DOHH2 (cell line): ENCODE results near the gene MEI4.

ENCODE experiments used
- EZH2phosphoT487 ChIP-seq: fragments of 200-600 bp; sonication (generic); IDR thresholded peaks from 2 replicates; pipeline ENCODE4 v1.6.1; 2017; ENCODE audit warnings: borderline replicate concordance, mild to moderate bottlenecking, antibody characterized with exemption, low read length, moderate library complexity, mixed read lengths
- TF ChIP-seq, protein P1 (sequence below): fragments of 200-600 bp; sonication (generic); IDR thresholded peaks from one replicate; pipeline ENCODE4 v1.5.1; 2014; ENCODE audit warnings: antibody characterized with exemption, mild to moderate bottlenecking, low read depth, low read length; ENCODE audit not compliant: poor library complexity, severe bottlenecking

DNA sequence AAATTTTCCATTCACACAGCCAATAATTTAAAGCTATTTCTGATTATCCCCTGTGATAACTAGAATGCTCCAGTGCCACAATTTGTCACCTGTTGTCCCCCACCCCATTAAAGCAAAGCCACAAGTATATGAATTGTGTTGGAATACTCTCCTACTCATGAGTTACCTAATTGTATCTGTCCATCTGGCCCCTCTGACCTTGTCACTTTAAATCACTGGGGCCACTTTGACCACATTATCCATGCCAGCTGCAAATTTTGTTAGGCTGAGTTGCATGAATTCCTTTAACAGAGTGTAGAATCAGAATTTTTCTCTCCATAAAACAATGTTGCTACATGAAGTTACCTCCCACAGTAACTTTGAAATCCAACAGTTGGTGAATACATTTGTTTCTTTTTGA is 204.6 kb downstream of the MEI4 start:
- TF ChIP-seq, protein P1, sequence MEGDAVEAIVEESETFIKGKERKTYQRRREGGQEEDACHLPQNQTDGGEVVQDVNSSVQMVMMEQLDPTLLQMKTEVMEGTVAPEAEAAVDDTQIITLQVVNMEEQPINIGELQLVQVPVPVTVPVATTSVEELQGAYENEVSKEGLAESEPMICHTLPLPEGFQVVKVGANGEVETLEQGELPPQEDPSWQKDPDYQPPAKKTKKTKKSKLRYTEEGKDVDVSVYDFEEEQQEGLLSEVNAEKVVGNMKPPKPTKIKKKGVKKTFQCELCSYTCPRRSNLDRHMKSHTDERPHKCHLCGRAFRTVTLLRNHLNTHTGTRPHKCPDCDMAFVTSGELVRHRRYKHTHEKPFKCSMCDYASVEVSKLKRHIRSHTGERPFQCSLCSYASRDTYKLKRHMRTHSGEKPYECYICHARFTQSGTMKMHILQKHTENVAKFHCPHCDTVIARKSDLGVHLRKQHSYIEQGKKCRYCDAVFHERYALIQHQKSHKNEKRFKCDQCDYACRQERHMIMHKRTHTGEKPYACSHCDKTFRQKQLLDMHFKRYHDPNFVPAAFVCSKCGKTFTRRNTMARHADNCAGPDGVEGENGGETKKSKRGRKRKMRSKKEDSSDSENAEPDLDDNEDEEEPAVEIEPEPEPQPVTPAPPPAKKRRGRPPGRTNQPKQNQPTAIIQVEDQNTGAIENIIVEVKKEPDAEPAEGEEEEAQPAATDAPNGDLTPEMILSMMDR: no peak
- TF ChIP-seq EZH2phosphoT487: no peak
